Heart right ventricle (tissue), 16 donors: ENCODE data around the gene OR2V2. TPM values are rescaled to one million over a fixed set of nuclear protein-coding genes. Genes with fewer than 3 reads are reported as not detected.
"Not testable (repeated sequence)": the region's sequence is repeated elsewhere in the genome, so short reads cannot be mapped to it uniquely, and the experiment has no call there.

Experiments
- ATAC-seq, 8 donors: fragments of 200-7000 bp; cut with Tn5 transposase; one replicate each; pipeline ENCODE4 v1.9.1; 2020; ENCODE audit warnings: mild to moderate bottlenecking in 8 of 8, moderate library complexity in 8 of 8, moderate number of reproducible peaks in 1 of 8
- DNase-seq, 2 donors: peaks; one replicate each; pipeline ENCODE4 v3.0.0-alpha.2; 2020
- H3K27ac ChIP-seq, 10 donors: fragments of 200-600 bp; sonication (generic) in 2 of 10; one replicate each; pipeline versions ENCODE4 v1.5.0 to v1.8.0; 2020 to 2022; ENCODE audit warnings: mild to moderate bottlenecking in 3 of 10
- H3K27me3 ChIP-seq, 7 donors: fragments of 200-600 bp; one replicate each; pipeline ENCODE4 v1.8.0; 2021 to 2022; ENCODE audit warnings: mild to moderate bottlenecking in 2 of 7
- H3K36me3 ChIP-seq, 9 donors: fragments of 200-600 bp; sonication (generic) in 1 of 9; one replicate each; pipeline versions ENCODE4 v1.5.0 to v1.8.0; 2020 to 2022; ENCODE audit warnings: mild to moderate bottlenecking in 2 of 9
- H3K4me1 ChIP-seq, 9 donors: fragments of 200-600 bp; sonication (generic) in 1 of 9; one replicate each; pipeline versions ENCODE4 v1.5.0 to v1.8.0; 2020 to 2022; ENCODE audit warnings: mild to moderate bottlenecking in 4 of 9
- H3K4me3 ChIP-seq, 10 donors: fragments of 200-600 bp; sonication (generic) in 2 of 10; one replicate each; pipeline versions ENCODE4 v1.5.0 to v1.8.0; 2020 to 2022; ENCODE audit warnings: mild to moderate bottlenecking in 7 of 10, moderate library complexity in 2 of 10
- H3K9me3 ChIP-seq, 11 donors: fragments of 200-600 bp in 10 of 11; sonication (generic) in 2 of 11; one replicate each; pipeline versions ENCODE4 v1.5.0 to v1.8.0; 2013 to 2022; ENCODE audit warnings: mild to moderate bottlenecking in 2 of 11, control low read depth in 1 of 11, moderate library complexity in 1 of 11
- CTCF ChIP-seq, 9 donors: fragments of 200-600 bp; sonication (generic) in 2 of 9; IDR thresholded peaks; one replicate each; pipeline versions ENCODE4 v1.5.0 to v1.8.0; 2021 to 2022; ENCODE audit warnings: antibody characterized with exemption in 9 of 9, mild to moderate bottlenecking in 5 of 9, moderate library complexity in 1 of 9
- WGBS, 2 donors: extraction: QIAGEN DNeasy Blood & Tissue Kit; methylation state at CpG; one replicate each; pipeline ENCODE4 v1.1.7; 2013; ENCODE audit warnings: inconsistent platforms in 1 of 2; 5-methylcytosine and 5-hydroxymethylcytosine counted together
- intact Hi-C, 10 donors: fragments of 100-400 bp; cut with DNase I; formaldehyde crosslinking; loops; one replicate each; pipeline versions ENCODE4 v1.11.1 to v1.14.2; 2022
- polyA plus RNA-seq, 2 donors: library from polyadenylated mRNA; stranded (reverse); fragments of 200-250 nt; gene quantifications; one replicate each; pipeline ENCODE4 v1.2.3, GENCODE V29; 2013
- total RNA-seq, 10 donors: library from RNA; stranded (reverse); fragmentation: NEBNext Ultra II Directional in 3 of 10; extraction: Animal tissue kit (Norgen Biotek cat#: 25700) in 3 of 10; gene quantifications; one replicate each; pipeline versions ENCODE4 v1.2.1 to v1.2.4, GENCODE V29; 2021 to 2023
- donor health status: Arrhythmogenic right ventricular cardiomyopathy.
- donor health status: ischemic (EF 13 %, LVEDD 7.1; RV severe dilation, severe dysfunction).
- donor health status: healthy with polysubstance abuse.
- donor health status: DM: no; HTN: yes; CAD: no.
- donor health status: DM: no; HTN: no; CAD: no.
- donor health status: ischemic (EF 25% LVEDD 6.9; RV normal size, moderate dysfunction).
- donor health status: ischemic (EF 25% LVEDD 5.7; RV mildly dilated, moderate dysfunction).
- donor health status: healthy.
- donor health status: DM: yes; HTN: yes; CAD: no.
- donor health status: Ischemic cardiomyopathy.
- donor health status: ischemic (EF 35%, LVEDD 5.7; RV mildly dilated, moderate dysfunction).
- donor health status: nonischemic (EF 11% LVEDD 7.7; RV severe dilation, severe dysfunction).
- donor health status: DM: yes; HTN: yes; CAD: no.
- donor health status: PGD.
- donor health status: ischemic (EF 29% LVEDD 5.4; RV normal size, mild dysfunction).
- donor health status: nonischemic (EF 23%, LVEDD 6.1; RV moderate dilation, normal function).

The OR2V2 gene
- total and polyA plus RNA-seq, 12 donors = not detected

- TF ChIP-seq CTCF (IDR thresholded peaks at IDR 0.05) = no peak
- no peak overlapping the region for H3K4me3 ChIP-seq
- ATAC-seq = no peak
Measured at GRCh38 chr5:181158869-181159268, 11.5 kb downstream of the OR2V2 start.

GRCh38 chr5:181159286-181160151 is 12.1 kb downstream of the OR2V2 start:
- Histone ChIP-seq H3K27ac (peak overlapping the region in 4 of 10 donors; percentile 39 to 82 (median 72)), H3K27me3 (peaks cover 0 to 41% (median 7%) of the 10 kb centered on the region in 7 donors), H3K4me1 (peaks cover 0 to 15% (median 5%) of the 10 kb centered on the region in 9 donors), H3K9me3 (no peaks in the 10 kb centered on the region), H3K4me3 (peak overlapping the region in 1 of 10 donors; percentile 39), H3K36me3 (no peaks in the 10 kb centered on the region)
- peak; percentile 82 to 88 for DNase-seq
- peak; percentile 85 to 96 (median 90) for ATAC-seq
- peak; percentile 69 to 93 (median 87) for TF ChIP-seq CTCF (IDR thresholded peaks at IDR 0.05)
- intact Hi-C loops = loop anchor here (1.0 to 10.0 kb wide), 9 partner anchors 105 to 377 kb away; partner anchors contain the start of genes ZFP62 (in 4 of the 10), BTNL9 (in 3 of the 10) and MGAT1 (in 1 of the 10)
- WGBS, 2 donors = 54 to 56% methylated on average over 20 of the region's 20 CpGs

More at GRCh38 chr5:181158869-181159268, 11.5 kb downstream of the OR2V2 start:
- DNase-seq = no peak
- H3K4me1 ChIP-seq = peaks cover 0 to 15% (median 5%) of the 10 kb centered on the region in 9 donors
- intact Hi-C loops = loop anchor here in 8 of 10 donors (1.0 to 10.0 kb wide), 8 partner anchors 104 to 377 kb away; partner anchors contain the start of genes ZFP62 (in 3 of the 8), BTNL9 (in 1 of the 8) and MGAT1 (in 1 of the 8)
- H3K27ac ChIP-seq = no peak overlapping the region
- H3K9me3 ChIP-seq = no peaks in the 10 kb centered on the region
- no peaks in the 10 kb centered on the region for H3K36me3 ChIP-seq
- H3K27me3 ChIP-seq = peaks cover 0 to 41% (median 5%) of the 10 kb centered on the region in 7 donors
- 84 to 89% methylated on average over 3 of the region's 3 CpGs for WGBS, 2 donors

- Histone ChIP-seq H3K4me1 (peaks cover 0 to 15% (median 5%) of the 10 kb centered on the region in 9 donors), H3K27ac (peak overlapping the region in 7 of 10 donors; percentile 5 to 82 (median 52)), H3K4me3 (peak overlapping the region in 9 of 10 donors; percentile 18 to 50 (median 36)), H3K9me3 (no peaks in the 10 kb centered on the region), H3K36me3 (no peaks in the 10 kb centered on the region), H3K27me3 (peaks cover 0 to 34% (median 13%) of the 10 kb centered on the region in 7 donors)
- DNase-seq (peak; percentile 20 to 42), ATAC-seq (peak; percentile 34 to 80 (median 64))
- WGBS, 2 donors = 56 to 63% methylated on average over 19 to 21 of the region's 21 CpGs
- intact Hi-C loops = loop anchor here in 3 of 10 donors (10.0 kb wide), 2 partner anchors 115 to 295 kb away; partner anchors contain the start of genes BTNL9 (in 2 of the 3) and ZFP62 (in 1 of the 3)
- TF ChIP-seq CTCF (IDR thresholded peaks at IDR 0.05) = no peak
Measured at GRCh38 chr5:181160152-181160754, 12.9 kb downstream of the OR2V2 start.

GRCh38 chr5:181160755-181161533 is 13.6 kb downstream of the OR2V2 start:
- 14 to 15% methylated on average over 21 to 27 of the region's 48 CpGs for WGBS, 2 donors
- H3K27me3 ChIP-seq = peaks cover 0 to 33% (median 19%) of the 10 kb centered on the region in 7 donors
- not testable (repeated sequence) for H3K36me3 ChIP-seq, H3K9me3 ChIP-seq, DNase-seq
- peak overlapping the region in 4 of 10 donors; percentile 9 to 45 (median 38) for H3K27ac ChIP-seq
- peak in 2 of 8 donors; percentile 8 to 50 for ATAC-seq
- intact Hi-C loops = loop anchor here in 3 of 10 donors (10.0 kb wide), 2 partner anchors 116 to 296 kb away; partner anchors contain the start of genes BTNL9 (in 2 of the 3) and ZFP62 (in 1 of the 3)
- peak overlapping the region in 3 of 10 donors; percentile 18 to 50 (median 31) for H3K4me3 ChIP-seq
- H3K4me1 ChIP-seq = peaks cover 0 to 15% (median 5%) of the 10 kb centered on the region in 9 donors
